Spleen (tissue), 7 donors: ENCODE measurements around the gene NIPAL4.

ENCODE experiments used
- CTCF ChIP-seq, 11 experiments: fragments of 200-600 bp in 7 of 11; fragments of 450-650 bp in 4 of 11; sonication (generic) in 4 of 11; IDR thresholded peaks in 8 of 11; conservative IDR thresholded peaks in 3 of 11; 1 replicate in 7 of 11; 2 replicates in 4 of 11; pipeline versions ENCODE4 v1.4.0 to v1.8.0; 2016 to 2021; ENCODE audit warnings: antibody characterized with exemption in 11 of 11, inconsistent platforms in 4 of 11, mild to moderate bottlenecking in 1 of 11
- POLR2A ChIP-seq, 3 donors: fragments of 450-650 bp; IDR thresholded peaks; one replicate each; pipeline ENCODE4 v1.5.1; 2017; ENCODE audit warnings: antibody characterized with exemption in 3 of 3, mild to moderate bottlenecking in 1 of 3
- POLR2AphosphoS5 ChIP-seq, 3 donors: sonication (generic); formaldehyde crosslinking; IDR thresholded peaks; one replicate each; pipeline ENCODE4 v1.5.1; 2017; ENCODE audit warnings: antibody characterized with exemption in 3 of 3
- donor health status: DM: no; HTN: no; CAD: no; lungs with moderate emphysema.
- donor health status: DM: no; HTN: no; CAD: no.
- donor health status: DM: no; HTN: no; CAD: no.

GRCh38 chr5:157457391-157457790, 2.6 kb upstream of the NIPAL4 start:
- TF ChIP-seq CTCF (IDR thresholded peaks at IDR 0.05 in 8 of 11, conservative IDR thresholded peaks at IDR 0.05 in 3 of 11) (no peak), POLR2AphosphoS5 (IDR thresholded peaks at IDR 0.05) (no peak), POLR2A (IDR thresholded peaks at IDR 0.05) (no peak)
